ENCODE results near the gene RNF133. TPM values are rescaled to one million over a fixed set of nuclear protein-coding genes. Genes with fewer than 3 reads are reported as not detected.

Gene RNF133, protein sequence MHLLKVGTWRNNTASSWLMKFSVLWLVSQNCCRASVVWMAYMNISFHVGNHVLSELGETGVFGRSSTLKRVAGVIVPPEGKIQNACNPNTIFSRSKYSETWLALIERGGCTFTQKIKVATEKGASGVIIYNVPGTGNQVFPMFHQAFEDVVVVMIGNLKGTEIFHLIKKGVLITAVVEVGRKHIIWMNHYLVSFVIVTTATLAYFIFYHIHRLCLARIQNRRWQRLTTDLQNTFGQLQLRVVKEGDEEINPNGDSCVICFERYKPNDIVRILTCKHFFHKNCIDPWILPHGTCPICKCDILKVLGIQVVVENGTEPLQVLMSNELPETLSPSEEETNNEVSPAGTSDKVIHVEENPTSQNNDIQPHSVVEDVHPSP
- not detected in 2 replicates for total RNA-seq

DNA sequence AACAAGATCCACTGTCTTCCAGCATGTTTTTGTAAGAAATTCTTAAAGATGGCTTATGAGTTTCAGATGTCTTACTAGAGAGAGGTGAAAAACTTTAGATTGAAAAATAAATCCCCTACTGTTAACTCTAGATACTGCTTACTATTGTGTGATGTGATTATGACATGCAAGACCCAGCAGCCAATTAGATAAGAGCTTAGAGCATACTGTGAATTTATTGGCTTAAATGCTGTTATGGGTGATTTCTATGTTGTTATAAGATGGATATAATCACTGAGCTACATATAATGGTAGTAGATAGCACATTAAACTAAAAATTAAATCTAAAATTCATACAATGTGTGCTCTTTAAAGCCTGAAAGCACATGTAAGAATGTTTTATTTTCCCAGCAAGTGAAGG lies at the start of gene RNF133:
Gene RNF133, minus strand, starts transcription at position 101 of the 400 bp plus-strand sequence. CDS start 199 bp downstream, outside the sequence.
- H3K4me3 Mint-ChIP-seq (ENCODE audit: low read depth), result no peak within 1 kb of the TSS
- H3K27ac Mint-ChIP-seq, result no peak within 1 kb of the TSS
- no peaks in the 10 kb centered on the region for H3K4me1 Mint-ChIP-seq (ENCODE audit: low read depth)
- H3K27me3 Mint-ChIP-seq (ENCODE audit: low read depth), result no peaks in the 10 kb centered on the region
- no peak for DNase-seq (ENCODE audit: low spot score)
- H3K36me3 Mint-ChIP-seq (ENCODE audit: low read depth), result no peaks in the 10 kb centered on the region
- intact Hi-C loops (cut with micrococcal nuclease), result no loop called here
- peaks cover 9% of the 10 kb centered on the region for H3K9me3 Mint-ChIP-seq

DNA sequence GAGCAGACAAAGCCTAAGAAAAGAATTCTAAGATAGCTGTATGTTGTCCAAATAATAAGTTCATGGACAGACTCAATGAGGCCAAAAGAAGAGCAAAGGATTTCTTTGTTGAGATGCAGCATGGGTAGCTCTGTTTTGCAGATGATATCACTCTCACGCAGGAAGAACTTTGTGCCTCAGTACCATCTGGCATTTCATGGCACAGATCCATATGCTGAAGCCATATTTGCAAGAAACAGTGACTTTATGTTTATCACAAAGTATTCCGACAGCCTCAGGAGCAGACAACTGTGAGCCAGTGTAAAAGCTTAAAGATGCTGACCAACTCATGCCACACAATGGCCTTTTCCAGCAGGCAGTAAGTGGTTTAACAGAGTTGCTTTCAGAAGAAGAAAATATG lies 49.3 kb upstream of the RNF133 start:
- no peaks in the 10 kb centered on the region for H3K36me3 Mint-ChIP-seq (ENCODE audit: low read depth)
- no peaks in the 10 kb centered on the region for H3K4me1 Mint-ChIP-seq (ENCODE audit: low read depth)
- no peak for DNase-seq (ENCODE audit: low spot score)
- H3K27me3 Mint-ChIP-seq (ENCODE audit: low read depth), result no peaks in the 10 kb centered on the region
- H3K9me3 Mint-ChIP-seq, result no peaks in the 10 kb centered on the region
- intact Hi-C loops (cut with micrococcal nuclease), result no loop called here
- no peak overlapping the region for H3K4me3 Mint-ChIP-seq (ENCODE audit: low read depth)
- H3K27ac Mint-ChIP-seq, result no peak overlapping the region

DNA sequence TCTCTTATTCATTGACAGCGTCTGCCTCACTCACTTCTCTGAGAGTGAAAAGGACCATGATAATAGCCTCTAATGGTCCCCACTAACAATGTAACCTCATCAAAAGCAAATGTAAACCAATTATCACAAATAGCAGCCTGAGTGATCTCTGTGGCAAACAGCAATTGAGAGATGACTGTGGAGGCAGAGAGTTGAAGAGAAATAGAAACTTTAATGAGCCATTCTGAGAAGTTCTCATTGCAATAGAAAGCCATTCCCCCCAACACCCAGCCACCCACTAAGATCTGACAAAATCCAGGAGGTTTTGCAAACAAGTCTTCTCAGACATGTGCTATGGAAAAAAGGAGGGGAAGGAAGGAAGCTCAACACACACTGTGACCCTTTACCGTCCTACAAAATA lies 48.0 kb upstream of the RNF133 start:
- Mint-ChIP-seq H3K27ac (no peak overlapping the region), H3K4me3 (ENCODE audit: low read depth) (no peak overlapping the region), H3K4me1 (ENCODE audit: low read depth) (no peaks in the 10 kb centered on the region), H3K27me3 (ENCODE audit: low read depth) (no peaks in the 10 kb centered on the region), H3K9me3 (no peaks in the 10 kb centered on the region), H3K36me3 (ENCODE audit: low read depth) (no peaks in the 10 kb centered on the region)
- no peak for DNase-seq (ENCODE audit: low spot score)
- intact Hi-C loops (cut with micrococcal nuclease), result no loop called here

DNA sequence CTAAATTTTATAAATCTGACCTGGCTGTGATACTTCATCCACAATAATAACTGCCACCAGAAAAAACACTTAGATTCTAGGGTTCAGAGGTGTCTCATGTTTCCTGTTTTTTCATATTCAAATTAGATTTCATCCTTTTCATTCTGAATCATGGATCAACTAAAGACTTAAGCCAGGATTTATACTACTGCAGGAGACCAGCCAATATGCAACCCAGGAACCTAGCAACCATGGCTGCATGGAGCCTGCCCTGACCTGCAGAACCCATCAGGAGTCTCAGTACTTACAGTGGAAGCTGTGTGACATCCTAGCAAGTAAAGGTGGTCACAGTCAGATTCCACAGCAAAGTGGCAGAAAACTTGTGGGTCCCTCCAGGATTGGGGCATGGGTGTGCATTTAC lies 44.3 kb upstream of the RNF133 start:
- Mint-ChIP-seq H3K27me3 (ENCODE audit: low read depth) (no peaks in the 10 kb centered on the region), H3K4me1 (ENCODE audit: low read depth) (no peaks in the 10 kb centered on the region), H3K4me3 (ENCODE audit: low read depth) (no peak overlapping the region), H3K36me3 (ENCODE audit: low read depth) (no peaks in the 10 kb centered on the region), H3K9me3 (no peaks in the 10 kb centered on the region), H3K27ac (no peak overlapping the region)
- intact Hi-C loops (cut with micrococcal nuclease), result no loop called here
- DNase-seq (ENCODE audit: low spot score), result no peak

DNA sequence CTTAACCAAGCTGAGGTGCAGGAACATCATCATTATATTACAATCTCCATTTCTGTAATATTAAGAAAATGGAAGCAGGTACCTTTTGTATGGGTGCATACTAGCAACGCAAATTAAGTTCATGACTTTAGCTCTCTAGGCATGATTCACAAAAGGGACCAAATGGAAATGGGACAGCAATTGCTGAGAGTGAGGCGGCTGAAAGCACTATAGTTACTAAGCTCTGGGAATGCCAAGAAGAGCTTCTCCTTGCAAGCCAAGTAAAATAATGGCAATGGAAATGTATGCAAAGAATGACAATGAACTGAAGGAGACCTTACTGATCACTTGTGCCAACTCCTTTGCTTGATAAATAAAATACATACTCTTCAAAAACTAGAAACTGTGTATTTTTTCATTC lies 40.0 kb upstream of the RNF133 start:
- H3K27me3 Mint-ChIP-seq (ENCODE audit: low read depth), result no peaks in the 10 kb centered on the region
- H3K4me3 Mint-ChIP-seq (ENCODE audit: low read depth), result no peak overlapping the region
- H3K9me3 Mint-ChIP-seq, result no peaks in the 10 kb centered on the region
- intact Hi-C loops (cut with micrococcal nuclease), result no loop called here
- no peak for DNase-seq (ENCODE audit: low spot score)
- no peaks in the 10 kb centered on the region for H3K36me3 Mint-ChIP-seq (ENCODE audit: low read depth)
- no peak overlapping the region for H3K27ac Mint-ChIP-seq
- no peaks in the 10 kb centered on the region for H3K4me1 Mint-ChIP-seq (ENCODE audit: low read depth)

DNA sequence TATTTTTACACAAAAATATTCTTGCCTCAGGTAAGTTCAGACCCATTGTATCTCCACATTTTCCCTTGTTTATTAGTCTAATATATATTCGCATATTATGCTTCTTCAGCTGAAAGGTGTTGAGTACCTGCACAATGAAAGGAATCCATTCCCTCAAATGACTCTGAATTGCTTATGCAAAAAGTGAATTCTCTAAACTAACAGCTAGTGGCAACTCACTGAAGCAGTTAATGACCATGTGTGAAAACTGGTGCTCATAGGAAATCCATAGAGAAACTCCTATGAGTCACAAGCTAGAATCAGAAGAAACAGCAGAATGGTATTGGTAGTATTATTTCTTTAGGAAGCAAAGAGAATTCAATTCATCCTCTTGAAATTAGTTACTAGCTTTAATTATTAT lies 37.3 kb upstream of the RNF133 start:
- Mint-ChIP-seq H3K27ac (no peak overlapping the region), H3K27me3 (ENCODE audit: low read depth) (no peaks in the 10 kb centered on the region), H3K9me3 (no peaks in the 10 kb centered on the region), H3K4me3 (ENCODE audit: low read depth) (no peak overlapping the region), H3K36me3 (ENCODE audit: low read depth) (no peaks in the 10 kb centered on the region), H3K4me1 (ENCODE audit: low read depth) (no peaks in the 10 kb centered on the region)
- no peak for DNase-seq (ENCODE audit: low spot score)
- intact Hi-C loops (cut with micrococcal nuclease), result no loop called here

DNA sequence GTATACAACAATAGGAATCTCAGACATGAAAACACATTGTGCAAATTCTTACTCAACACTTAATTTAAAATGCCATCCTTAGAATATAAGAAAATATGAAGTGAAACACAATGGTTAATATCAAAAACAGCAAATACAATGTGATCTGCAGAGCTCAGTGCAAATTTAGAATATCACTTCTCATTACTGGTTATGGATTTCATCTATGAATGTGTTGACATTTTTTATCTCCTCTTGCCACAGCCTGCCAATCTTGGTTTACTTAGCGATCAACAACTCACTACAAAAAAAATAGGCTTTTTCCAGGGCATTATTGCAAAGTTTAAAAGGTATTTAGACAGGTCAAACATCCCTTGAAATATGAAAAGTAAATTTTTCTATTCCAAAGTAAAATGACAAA lies 28.8 kb upstream of the RNF133 start:
- Mint-ChIP-seq H3K36me3 (ENCODE audit: low read depth) (no peaks in the 10 kb centered on the region), H3K9me3 (no peaks in the 10 kb centered on the region), H3K4me1 (ENCODE audit: low read depth) (no peaks in the 10 kb centered on the region), H3K27ac (no peak overlapping the region), H3K27me3 (ENCODE audit: low read depth) (no peaks in the 10 kb centered on the region), H3K4me3 (ENCODE audit: low read depth) (no peak overlapping the region)
- intact Hi-C loops (cut with micrococcal nuclease), result no loop called here
- DNase-seq (ENCODE audit: low spot score), result no peak

DNA sequence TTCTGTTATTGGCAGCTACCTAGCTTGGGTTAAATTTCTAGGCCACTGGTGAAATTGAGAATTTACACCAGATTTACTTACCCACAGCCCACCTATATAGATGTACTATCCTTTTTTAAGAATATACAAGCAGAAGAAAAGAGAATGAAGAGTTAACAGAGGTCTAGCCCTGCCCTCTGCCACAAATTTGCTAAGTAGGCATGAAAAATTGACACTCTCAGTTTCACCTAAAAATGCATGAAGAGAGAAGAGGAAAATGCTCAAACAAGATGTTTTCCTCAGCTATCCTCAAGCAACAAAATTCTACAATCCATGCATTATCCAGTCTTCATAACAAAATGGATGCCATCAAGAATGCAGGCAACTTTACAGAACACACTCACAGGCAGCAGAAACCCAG lies 28.4 kb upstream of the RNF133 start:
- Mint-ChIP-seq H3K36me3 (ENCODE audit: low read depth) (no peaks in the 10 kb centered on the region), H3K4me1 (ENCODE audit: low read depth) (no peaks in the 10 kb centered on the region), H3K4me3 (ENCODE audit: low read depth) (no peak overlapping the region), H3K9me3 (no peaks in the 10 kb centered on the region), H3K27me3 (ENCODE audit: low read depth) (no peaks in the 10 kb centered on the region), H3K27ac (no peak overlapping the region)
- intact Hi-C loops (cut with micrococcal nuclease), result no loop called here
- no peak for DNase-seq (ENCODE audit: low spot score)

DNA sequence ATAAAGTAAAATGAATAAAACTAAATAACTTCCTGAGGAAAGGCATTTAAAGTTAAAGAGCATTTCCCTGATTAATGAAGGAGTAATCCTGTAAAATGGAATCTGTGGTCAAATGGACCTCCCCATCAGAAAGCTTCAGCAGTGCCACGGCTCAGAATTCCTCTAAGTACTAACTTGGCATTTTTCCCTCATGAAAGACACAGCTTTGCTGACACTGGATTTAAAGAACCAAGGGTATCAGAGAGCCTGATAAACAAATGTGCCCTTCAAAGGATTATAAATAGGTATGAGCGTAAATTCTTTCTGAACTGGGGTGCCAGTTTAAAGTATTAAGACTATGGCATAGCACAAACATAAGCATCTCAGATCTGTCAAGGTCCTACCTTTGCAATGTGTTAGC lies 28.0 kb upstream of the RNF133 start:
- Mint-ChIP-seq H3K9me3 (no peaks in the 10 kb centered on the region), H3K27me3 (ENCODE audit: low read depth) (no peaks in the 10 kb centered on the region), H3K27ac (no peak overlapping the region), H3K4me1 (ENCODE audit: low read depth) (no peaks in the 10 kb centered on the region), H3K36me3 (ENCODE audit: low read depth) (no peaks in the 10 kb centered on the region), H3K4me3 (ENCODE audit: low read depth) (no peak overlapping the region)
- DNase-seq (ENCODE audit: low spot score), result no peak
- intact Hi-C loops (cut with micrococcal nuclease), result no loop called here

DNA sequence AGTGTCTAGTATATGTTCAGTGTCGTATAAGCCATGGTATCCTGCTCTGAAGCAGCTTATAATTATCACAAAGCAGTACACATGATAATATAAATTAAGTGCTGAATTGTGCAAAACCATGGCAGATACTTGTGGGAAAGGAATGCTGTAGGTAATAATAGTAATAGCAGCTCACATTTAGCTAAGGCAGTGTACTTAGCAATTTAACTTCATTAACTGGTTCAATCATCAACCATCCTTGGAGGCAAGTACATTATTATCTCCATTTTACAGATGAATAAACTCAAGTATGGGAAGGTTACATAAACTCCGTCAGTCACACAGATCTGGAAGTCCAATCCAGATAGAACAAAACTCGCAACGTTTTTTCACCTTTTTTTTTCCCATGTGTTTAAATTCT lies 25.4 kb upstream of the RNF133 start:
- no peaks in the 10 kb centered on the region for H3K36me3 Mint-ChIP-seq (ENCODE audit: low read depth)
- H3K4me1 Mint-ChIP-seq (ENCODE audit: low read depth), result no peaks in the 10 kb centered on the region
- H3K27me3 Mint-ChIP-seq (ENCODE audit: low read depth), result no peaks in the 10 kb centered on the region
- H3K27ac Mint-ChIP-seq, result no peak overlapping the region
- intact Hi-C loops (cut with micrococcal nuclease), result no loop called here
- DNase-seq (ENCODE audit: low spot score), result no peak
- no peak overlapping the region for H3K4me3 Mint-ChIP-seq (ENCODE audit: low read depth)
- peaks cover 6% of the 10 kb centered on the region for H3K9me3 Mint-ChIP-seq

DNA sequence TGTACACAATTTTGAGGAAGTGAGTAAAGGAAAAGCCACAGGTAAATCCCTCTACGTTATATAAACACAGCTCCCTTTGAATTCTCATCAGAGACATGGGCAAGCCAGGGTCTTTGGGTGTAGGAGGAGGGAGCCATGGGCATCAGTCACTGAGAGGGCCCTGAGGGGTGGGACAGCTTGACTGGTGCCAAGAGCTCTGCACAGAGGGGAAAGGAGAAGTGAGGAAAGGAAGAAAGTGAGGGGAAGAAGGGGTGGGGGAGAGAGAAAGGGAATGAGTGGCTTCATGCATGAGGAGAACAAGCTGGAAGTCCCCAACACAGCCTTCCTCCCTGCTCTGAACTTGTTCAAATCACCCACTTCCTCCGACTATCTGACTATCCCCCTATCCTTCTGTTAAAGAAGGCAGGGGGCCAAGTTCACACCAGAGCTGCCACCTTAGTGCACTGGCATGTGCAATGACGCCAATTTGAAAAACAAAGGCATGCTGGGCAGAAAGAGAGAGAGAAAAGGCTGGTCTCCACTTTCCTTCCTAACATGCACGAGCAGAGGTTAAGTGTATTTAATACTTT lies 20.2 kb upstream of the RNF133 start:
- no peak overlapping the region for H3K27ac Mint-ChIP-seq
- no peaks in the 10 kb centered on the region for H3K36me3 Mint-ChIP-seq (ENCODE audit: low read depth)
- no peaks in the 10 kb centered on the region for H3K4me1 Mint-ChIP-seq (ENCODE audit: low read depth)
- peaks cover 6% of the 10 kb centered on the region for H3K9me3 Mint-ChIP-seq
- no peaks in the 10 kb centered on the region for H3K27me3 Mint-ChIP-seq (ENCODE audit: low read depth)
- DNase-seq (ENCODE audit: low spot score), result no peak
- intact Hi-C loops (cut with micrococcal nuclease), result no loop called here
- H3K4me3 Mint-ChIP-seq (ENCODE audit: low read depth), result no peak overlapping the region

DNA sequence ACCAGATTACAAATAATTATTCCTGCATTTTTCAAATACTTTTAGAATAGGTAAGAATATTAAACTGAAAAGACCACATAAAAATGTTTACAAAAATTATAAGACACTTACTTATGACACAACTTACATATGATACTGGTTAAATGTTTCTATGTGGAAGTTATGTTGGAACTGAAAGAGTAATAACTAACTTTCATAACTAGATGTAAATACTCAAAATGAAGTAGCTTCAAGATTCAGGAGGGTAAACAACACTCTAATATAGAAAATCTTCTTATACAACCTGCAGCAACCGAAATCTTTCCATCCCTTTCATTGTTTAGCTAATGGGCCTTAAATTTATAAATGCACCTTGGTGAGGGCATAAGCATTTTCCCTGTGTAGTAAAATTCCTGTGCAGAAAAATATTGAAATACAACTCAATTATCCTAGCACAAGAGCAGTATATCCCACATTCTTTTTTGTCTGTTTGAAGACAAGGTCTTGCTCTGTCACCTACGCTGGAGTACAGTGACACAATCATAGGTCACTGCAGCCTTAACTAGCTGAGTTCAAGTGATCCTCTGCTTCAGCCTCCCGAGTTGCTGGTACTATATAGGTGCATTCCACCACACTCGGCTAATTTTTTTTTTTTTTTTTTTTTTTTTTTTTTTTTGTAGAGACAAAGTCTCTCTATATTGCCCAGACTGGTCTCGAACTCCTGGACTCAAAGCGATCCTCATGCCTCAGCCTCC lies 18.6 kb upstream of the RNF133 start:
- DNase-seq (ENCODE audit: low spot score), result no peak
- Mint-ChIP-seq H3K27me3 (ENCODE audit: low read depth) (no peaks in the 10 kb centered on the region), H3K36me3 (ENCODE audit: low read depth) (no peaks in the 10 kb centered on the region), H3K9me3 (peaks cover 6% of the 10 kb centered on the region), H3K4me3 (ENCODE audit: low read depth) (no peak overlapping the region), H3K4me1 (ENCODE audit: low read depth) (no peaks in the 10 kb centered on the region), H3K27ac (no peak overlapping the region)
- intact Hi-C loops (cut with micrococcal nuclease), result no loop called here

DNA sequence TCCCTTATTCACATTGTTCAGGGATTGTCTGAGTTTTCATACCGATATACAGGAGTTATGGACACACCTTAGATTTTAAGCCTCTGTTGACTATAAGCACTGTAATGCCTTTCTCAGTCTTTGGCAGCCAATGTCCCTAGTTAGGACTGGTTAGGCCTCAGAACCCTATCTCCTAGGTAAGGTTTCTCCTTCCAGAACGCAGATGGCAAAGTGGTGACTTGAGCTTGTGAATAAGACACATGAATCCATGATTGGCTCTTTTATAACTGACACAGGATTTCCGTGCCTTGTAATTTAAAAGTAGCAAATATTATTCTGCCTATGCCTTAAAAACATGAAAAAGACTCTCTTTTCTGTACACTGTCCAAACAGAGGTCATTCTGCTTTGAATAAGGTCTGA lies 16.3 kb upstream of the RNF133 start:
- H3K9me3 Mint-ChIP-seq, result peaks cover 4% of the 10 kb centered on the region
- intact Hi-C loops (cut with micrococcal nuclease), result no loop called here
- H3K27ac Mint-ChIP-seq, result no peak overlapping the region
- H3K36me3 Mint-ChIP-seq (ENCODE audit: low read depth), result no peaks in the 10 kb centered on the region
- H3K27me3 Mint-ChIP-seq (ENCODE audit: low read depth), result no peaks in the 10 kb centered on the region
- DNase-seq (ENCODE audit: low spot score), result no peak
- H3K4me1 Mint-ChIP-seq (ENCODE audit: low read depth), result no peaks in the 10 kb centered on the region
- H3K4me3 Mint-ChIP-seq (ENCODE audit: low read depth), result no peak overlapping the region

Measured in activated T-helper 2 cell treated with anti-CD3 and anti-CD28 coated beads, Interferon-gamma antibody, Interleukin-2, Interleukin-4, amounts not matched to agents 10 μg/mL and 5 μg/mL and 100 μg/mL, durations not matched to agents 14 hours and 24 hours and 36 hours (primary cell).